Bronchial epithelial cell (primary cell): ENCODE measurements around the gene CD55. TPM values are rescaled to one million over a fixed set of nuclear protein-coding genes. Genes with fewer than 3 reads are reported as not detected.

Source experiments
- DNase-seq: peaks from one replicate; pipeline ENCODE4 v3.0.0-alpha.2; 2010; ENCODE audit warnings: low read depth
- FAIRE-seq: peaks from 2 replicates; lab custom pipeline; 2011; peaks lifted over from hg19 to GRCh38; lab: Jason Lieb, UNC
- H3K27me3 ChIP-seq: 2 replicates; pipeline ENCODE4 v1.5.1; 2011; ENCODE audit warnings: low read length; ENCODE audit not compliant: control insufficient read depth, insufficient read depth
- H3K36me3 ChIP-seq: 2 replicates; pipeline ENCODE4 v1.5.1; 2011; ENCODE audit warnings: low read length; ENCODE audit not compliant: control insufficient read depth, insufficient read depth
- H3K4me3 ChIP-seq: 2 replicates; pipeline ENCODE4 v1.5.1; 2011; ENCODE audit warnings: mild to moderate bottlenecking, low read depth, low read length, control low read depth
- CTCF ChIP-seq: IDR thresholded peaks from 2 replicates; pipeline ENCODE4 v1.5.1; 2011; ENCODE audit warnings: mild to moderate bottlenecking, moderate library complexity, low read length, control low read depth, inconsistent platforms; ENCODE audit not compliant: insufficient read depth, severe bottlenecking
- total RNA-seq: library from RNA; depleted of rRNA; stranded (reverse); fragments of >200 nt; gene quantifications from 2 replicates; pipeline ENCODE4 v1.2.1, GENCODE V29; 2014

Gene CD55
- total RNA-seq, 1 donor from 2014 or later: 85.3 TPM

GRCh38 chr1:207282058-207282457 is 39.4 kb upstream of the CD55 start:
- H3K4me3 ChIP-seq: no peak overlapping the region
- no peak for TF ChIP-seq CTCF
- H3K27me3 ChIP-seq: no peaks in the 10 kb centered on the region
- DNase-seq (peak; percentile 76), FAIRE-seq (no peak)
- H3K36me3 ChIP-seq: no peaks in the 10 kb centered on the region

- TF ChIP-seq CTCF: no peak
- H3K27me3 ChIP-seq: no peaks in the 10 kb centered on the region
- FAIRE-seq (no peak), DNase-seq (peak; percentile 39)
- no peak overlapping the region for H3K4me3 ChIP-seq
- H3K36me3 ChIP-seq: no peaks in the 10 kb centered on the region
These were observed 38.7 kb upstream of the CD55 start for GRCh38 chr1:207282496-207283380.

- no peak for TF ChIP-seq CTCF
- H3K4me3 ChIP-seq: no peak overlapping the region
- DNase-seq (no peak), FAIRE-seq (no peak)
- H3K36me3 ChIP-seq: no peaks in the 10 kb centered on the region
- no peaks in the 10 kb centered on the region for H3K27me3 ChIP-seq
These were observed 38.1 kb upstream of the CD55 start for GRCh38 chr1:207283421-207283820.

GRCh38 chr1:207284209-207284897 is 37.1 kb upstream of the CD55 start:
- TF ChIP-seq CTCF: no peak
- DNase-seq: no peak
- no peak for FAIRE-seq
- H3K36me3 ChIP-seq: no peaks in the 10 kb centered on the region
- H3K27me3 ChIP-seq: no peaks in the 10 kb centered on the region
- no peak overlapping the region for H3K4me3 ChIP-seq

- no peak for TF ChIP-seq CTCF
- FAIRE-seq (no peak), DNase-seq (no peak)
- Histone ChIP-seq H3K4me3 (no peak overlapping the region), H3K27me3 (no peaks in the 10 kb centered on the region), H3K36me3 (no peaks in the 10 kb centered on the region)
These were observed 34.6 kb upstream of the CD55 start for GRCh38 chr1:207286786-207287468.
